NCI-H1105 treated with DMSO at 0.1 percent for 48 hours (cell line): ENCODE measurements around the gene GALNT13.

Experiments used
- DNase-seq: peaks from one replicate; lab custom pipeline; 2025; lab: John Stamatoyannopoulos, UW

The GALNT13 gene

DNA sequence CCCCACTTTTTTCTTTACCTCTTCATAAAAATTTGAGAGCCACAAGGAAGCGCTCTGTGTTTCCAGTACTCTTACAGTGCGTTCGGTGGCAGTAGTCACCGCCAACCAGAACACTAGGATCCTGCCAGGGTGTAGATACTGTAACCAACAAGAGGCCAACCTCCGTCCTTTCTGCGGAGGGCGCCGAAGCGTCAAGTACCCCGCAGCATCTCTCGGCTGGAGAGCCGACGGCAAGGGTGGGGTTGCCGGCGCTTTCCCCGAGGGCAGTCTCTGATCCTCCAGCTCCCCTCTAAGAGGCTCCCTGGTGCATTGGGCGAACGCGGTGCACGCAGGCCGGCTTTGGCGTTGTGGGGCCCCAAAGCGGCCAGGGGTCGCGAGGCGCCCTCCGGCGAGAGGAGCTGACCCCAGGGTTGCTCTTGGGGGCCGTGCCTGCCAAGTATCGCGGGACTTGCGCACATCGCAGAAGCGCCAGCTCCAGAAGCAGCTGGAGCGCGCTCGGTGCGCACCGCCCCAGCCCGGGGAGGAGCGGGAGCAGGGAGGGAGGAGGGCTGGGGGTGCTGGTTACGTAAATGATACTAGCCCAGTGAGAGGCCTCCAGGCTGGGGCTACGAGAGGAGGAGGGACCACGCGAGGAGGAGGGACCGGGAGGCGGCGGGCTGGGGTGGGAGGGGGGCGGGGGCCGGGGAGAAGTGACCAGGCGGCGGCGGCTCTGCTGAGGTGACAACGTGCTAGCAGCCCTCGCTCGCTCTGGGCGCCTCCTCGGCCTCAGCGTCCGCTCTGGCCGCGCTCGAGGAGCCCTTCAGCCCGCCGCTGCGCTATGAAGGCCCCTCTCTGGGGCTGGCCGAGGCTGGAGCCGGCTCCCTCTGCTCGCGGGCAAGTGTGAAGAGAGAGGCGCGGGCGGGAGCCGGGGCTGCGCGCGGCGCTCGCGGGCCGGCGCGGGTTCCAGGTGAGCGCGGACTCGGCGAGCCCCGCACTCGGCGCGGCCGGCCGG, at the start of gene GALNT13:
TSS of gene GALNT13 (plus strand) at position 692 of the 991 bp plus-strand sequence.
- peak; percentile 91 for DNase-seq

DNA sequence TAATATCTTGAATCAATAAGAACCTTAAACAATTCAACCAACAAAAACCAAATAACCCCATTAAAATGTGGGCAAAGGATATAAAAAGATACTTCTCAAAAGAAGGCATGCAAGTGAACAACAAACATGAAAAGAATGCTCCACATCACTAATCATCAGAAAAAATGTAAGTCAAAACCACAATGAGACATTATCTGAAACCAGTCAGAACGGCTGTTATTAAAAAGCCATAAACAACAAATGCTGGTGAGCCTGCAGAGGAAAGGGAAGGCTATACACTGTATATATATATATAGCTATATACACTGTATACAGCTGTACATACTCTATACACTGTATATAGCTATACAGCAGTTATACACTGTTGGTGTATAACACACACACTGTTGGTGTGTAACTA, 47.8 kb upstream of the GALNT13 start:
- DNase-seq, result no peak

DNA sequence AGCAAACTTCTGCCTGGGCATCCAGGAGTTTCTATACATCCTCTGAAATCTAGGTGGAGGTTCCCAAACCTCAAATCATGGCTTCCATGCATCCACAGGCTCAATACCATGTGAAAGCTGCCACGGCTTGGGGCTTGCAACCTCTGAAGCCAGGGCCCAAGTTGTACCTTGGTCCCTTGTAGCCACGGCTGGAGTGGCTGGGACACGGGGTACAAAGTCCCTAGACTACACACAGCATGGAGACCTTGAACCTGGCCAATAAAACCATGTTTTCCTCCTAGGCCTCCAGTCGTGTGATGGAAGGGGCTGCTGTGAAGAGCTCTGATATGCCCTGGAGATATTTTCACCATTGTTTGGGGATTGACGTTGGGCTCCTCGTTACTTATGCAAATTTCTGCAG, 43.4 kb upstream of the GALNT13 start:
- DNase-seq, result no peak

GRCh38 chr2:153834662-153835061, 37.1 kb upstream of the GALNT13 start:
- no peak for DNase-seq

DNA sequence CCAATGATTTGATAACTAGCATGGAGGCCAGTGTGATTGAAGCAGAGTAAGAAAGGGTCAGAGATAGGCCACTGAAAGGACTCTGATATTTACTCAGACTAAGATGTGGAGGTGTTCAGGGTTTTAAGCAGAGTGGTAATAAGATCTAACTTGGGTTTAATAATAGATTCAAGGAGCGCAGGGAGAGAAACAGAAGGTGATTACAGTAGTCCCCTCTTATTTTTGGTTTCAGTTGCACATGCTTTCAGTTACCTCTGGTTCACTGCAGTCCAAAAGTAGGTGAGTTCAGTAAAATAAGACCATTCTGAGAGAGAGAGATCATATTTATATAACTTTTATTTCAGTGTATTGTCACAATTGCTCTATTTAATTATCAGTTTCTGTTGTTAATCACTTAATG, 13.5 kb upstream of the GALNT13 start:
- no peak for DNase-seq

DNA sequence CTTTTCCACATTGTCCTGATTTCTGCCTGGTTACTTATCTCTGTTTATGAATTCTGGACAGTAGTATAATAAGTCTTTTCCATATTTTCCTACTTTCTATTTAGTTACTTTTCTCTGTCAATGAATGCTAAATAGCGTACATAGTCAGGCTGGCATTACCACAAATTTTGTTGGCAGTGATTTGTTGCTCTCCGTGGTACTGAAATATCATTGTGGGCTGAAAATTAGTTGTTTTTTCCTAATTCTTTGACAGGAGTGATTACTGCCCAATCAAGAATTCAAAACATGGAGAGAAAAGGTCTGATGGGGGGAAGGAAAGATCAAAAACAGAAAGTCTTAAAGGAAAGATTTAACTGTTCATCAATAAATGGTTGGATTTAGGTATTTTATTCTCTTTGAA, 7.7 kb upstream of the GALNT13 start:
- no peak for DNase-seq

DNA sequence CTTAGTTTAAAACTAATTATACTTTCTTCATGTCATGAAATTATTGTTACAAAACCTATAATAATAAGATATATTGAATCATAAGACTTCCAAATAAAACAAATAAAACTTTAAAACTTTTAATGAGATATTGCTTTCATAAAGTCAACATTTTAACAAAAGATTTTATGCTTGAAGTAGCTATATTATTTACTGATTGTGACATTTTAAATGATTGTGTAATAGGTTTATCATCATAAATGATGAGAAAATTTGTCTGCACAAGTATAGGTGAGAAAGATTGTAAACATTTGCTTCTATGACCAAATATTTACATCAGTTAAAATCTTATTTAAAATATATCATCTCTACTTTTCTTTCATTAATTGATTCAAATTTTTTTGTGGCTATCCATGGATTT, 5.1 kb upstream of the GALNT13 start:
- no peak for DNase-seq

DNA sequence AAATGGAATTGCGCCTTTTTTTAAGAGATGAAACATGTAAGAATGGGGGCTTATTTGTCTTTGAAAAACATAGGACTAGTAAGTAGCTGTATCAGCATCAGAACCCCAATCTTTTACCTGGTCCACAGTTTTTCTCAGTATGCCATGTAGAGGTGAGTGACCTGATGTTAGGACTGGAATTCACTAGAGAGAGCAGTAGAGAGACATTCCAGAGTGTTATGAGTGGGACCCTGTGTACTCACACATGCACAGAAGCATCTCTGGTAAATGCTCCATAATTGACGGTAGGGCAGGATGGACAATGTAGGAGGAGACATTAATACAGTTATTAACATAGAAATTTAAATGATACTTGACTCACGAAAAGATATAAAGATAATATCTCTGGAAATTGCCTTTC, 1.4 kb upstream of the GALNT13 start:
- DNase-seq, result peak; percentile 45

GRCh38 chr2:153872311-153873051, 759 bp downstream of the GALNT13 start:
- peak; percentile 12 for DNase-seq

DNA sequence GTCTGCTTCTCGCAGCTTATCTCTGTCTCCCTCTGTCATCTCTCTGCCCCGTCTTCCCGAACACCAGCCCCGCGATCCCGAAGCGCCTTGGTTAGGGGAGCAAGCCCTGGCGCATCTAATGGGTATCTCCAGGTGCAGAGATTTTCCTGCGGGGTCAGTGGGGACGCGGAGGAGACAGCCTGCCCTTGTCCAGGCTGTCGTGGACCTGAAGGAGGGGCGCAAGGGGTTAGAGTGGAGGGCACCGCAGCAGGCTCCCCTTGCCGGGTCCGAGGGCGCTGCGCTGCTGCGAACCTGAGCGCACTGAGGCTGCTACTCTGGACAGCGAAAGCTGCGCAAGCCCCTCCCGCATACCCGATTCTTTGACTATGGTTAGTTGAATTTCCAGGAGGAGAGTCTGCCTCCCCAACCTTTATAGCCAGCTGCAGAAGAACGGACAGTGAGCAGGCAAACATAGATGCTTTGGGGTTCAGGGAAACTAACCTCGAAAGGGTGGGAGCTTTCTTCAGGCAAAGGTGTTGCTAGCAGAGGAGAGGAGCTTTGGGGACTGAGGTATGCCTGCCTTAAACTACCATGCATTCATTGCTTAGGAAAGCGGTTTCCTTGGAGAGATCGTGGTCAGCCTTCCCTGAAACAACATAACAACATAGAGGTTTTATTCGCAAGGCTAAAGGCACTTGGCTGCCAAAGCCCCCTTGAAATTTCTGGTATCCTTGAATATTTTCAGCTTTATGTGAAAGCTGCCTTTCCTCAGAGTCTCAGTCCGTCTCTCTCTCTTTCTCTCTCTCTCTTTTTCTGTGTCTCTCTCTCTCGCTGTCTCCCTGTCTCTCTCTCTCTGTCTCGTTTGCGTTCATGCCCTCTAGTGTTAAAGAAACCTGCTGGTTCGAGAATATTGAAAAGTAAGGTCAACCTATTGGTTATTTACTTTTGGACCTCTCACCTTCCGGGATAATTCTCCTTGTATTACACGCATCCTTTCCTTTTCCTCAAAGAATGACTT, 1.6 kb downstream of the GALNT13 start:
- DNase-seq, result peak; percentile 25

DNA sequence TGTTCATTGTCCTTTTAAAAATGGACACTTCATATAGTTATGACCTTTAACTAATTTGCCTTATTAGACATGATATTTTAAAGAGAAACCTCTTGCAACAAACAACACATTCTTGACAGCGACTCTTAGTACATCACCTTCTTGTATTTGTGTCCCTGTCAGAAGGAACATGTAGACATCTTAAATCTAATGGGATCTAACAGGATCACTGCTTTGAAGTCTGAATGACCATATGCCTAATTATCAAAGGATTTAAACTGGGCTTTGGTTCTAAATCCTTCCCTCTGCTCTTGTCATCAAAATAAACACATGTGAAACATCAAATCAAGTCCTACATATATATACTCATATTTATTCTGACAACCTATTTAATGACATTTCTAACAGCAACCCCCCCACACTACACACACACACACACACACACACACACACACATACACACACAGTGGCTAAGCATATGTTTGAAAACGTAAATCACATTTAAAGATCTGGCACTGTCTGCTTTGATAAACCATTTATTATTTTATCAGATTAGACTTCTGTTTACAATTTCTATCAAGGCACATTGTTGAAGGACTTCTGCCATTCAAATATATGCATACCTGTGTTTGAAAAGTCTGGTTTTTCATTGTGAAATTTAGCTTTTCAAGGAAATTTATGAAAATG, 4.2 kb downstream of the GALNT13 start:
- peak; percentile 8 for DNase-seq

- DNase-seq, result no peak
Observed at GRCh38 chr2:153880926-153881325, 9.2 kb downstream of the GALNT13 start.

GRCh38 chr2:153886833-153887232, 15.1 kb downstream of the GALNT13 start:
- no peak for DNase-seq

- DNase-seq, result no peak
Observed at GRCh38 chr2:153890576-153890975, 18.9 kb downstream of the GALNT13 start.

DNA sequence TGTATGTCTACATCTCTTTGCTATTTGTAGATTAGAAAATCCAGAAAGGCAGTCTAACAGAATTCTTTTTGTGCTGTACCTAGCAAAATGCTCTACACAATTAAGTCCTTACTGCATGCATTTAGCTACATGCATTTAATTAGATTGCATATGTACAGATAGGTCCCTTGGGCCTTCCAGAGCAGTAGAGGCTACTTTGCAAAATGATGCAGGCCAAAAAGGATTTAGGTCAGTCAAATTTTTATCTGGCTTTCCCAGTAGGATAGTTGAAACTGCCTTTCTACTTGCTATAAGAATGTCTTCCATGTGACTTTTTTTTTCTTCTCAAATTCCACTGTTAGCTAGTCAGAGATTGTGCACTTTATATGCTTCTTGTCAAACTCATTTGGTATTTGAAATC, 19.3 kb downstream of the GALNT13 start:
- no peak for DNase-seq

- DNase-seq, result no peak
Observed at GRCh38 chr2:153912798-153913396, 41.2 kb downstream of the GALNT13 start.

DNA sequence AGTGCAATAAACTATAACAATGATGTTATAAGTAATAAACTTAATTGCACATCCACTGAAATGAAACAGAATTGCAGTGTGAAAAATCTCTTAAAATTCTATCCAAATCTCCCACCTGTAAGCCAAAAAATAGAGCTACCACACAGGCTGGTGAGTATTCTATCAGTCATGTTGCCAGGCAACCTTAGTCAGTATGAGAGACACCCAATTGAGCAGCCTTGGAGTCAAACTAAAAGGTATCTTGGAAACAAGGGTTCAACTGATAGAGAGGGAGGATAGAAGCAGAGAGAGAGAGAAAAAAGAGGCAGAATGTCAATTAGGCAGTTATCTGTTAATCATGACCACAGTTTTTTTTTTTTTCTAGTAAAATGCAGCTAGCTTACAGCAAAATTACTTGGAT, 45.8 kb downstream of the GALNT13 start:
- no peak for DNase-seq

- DNase-seq, result no peak
Observed at GRCh38 chr2:153935511-153935910, 63.8 kb downstream of the GALNT13 start.

- no peak for DNase-seq
Observed at GRCh38 chr2:153939124-153939796, 67.5 kb downstream of the GALNT13 start.

GRCh38 chr2:153940511-153940910, 68.8 kb downstream of the GALNT13 start:
- no peak for DNase-seq
